H1 (cell line): ENCODE results near the gene PLEKHG5. TPM values are rescaled to one million over a fixed set of nuclear protein-coding genes. Genes with fewer than 3 reads are reported as not detected.

ENCODE experiments used
- ASH2L ChIP-seq: fragments of 200-600, 300-600 bp; sonication (generic); IDR thresholded peaks from one replicate; pipeline ENCODE4 v1.7.1; 2017; ENCODE audit warnings: low read length
- KDM5A ChIP-seq: fragments of 200-600 bp; IDR thresholded peaks from 2 replicates; pipeline ENCODE4 v1.7.1; 2012; ENCODE audit warnings: mild to moderate bottlenecking, low read length, inconsistent platforms, mixed read lengths
- RNF2 ChIP-seq: fragments of 200-900, 300-1000 bp; sonication (generic); IDR thresholded peaks from 2 replicates; pipeline ENCODE4 v1.7.1; 2016; ENCODE audit warnings: borderline replicate concordance, low read depth, mild to moderate bottlenecking, antibody characterized with exemption, low read length; ENCODE audit not compliant: poor library complexity, severe bottlenecking; ENCODE audit errors: missing control alignments
- SIX5 ChIP-seq: IDR thresholded peaks from 2 replicates; pipeline ENCODE4 v1.6.1; 2011; ENCODE audit warnings: mild to moderate bottlenecking, low read depth, low read length
- polyA plus RNA-seq, 7 experiments: library from polyadenylated mRNA; depleted of rRNA in 3 of 7; stranded (reverse) in 5 of 7; unstranded in 2 of 7; fragments of >200 nt in 5 of 7; fragments of 200-250 nt in 2 of 7; gene quantifications; 1 replicate in 5 of 7; 2 replicates in 1 of 7; 4 replicates in 1 of 7; pipeline versions ENCODE4 v1.2.1 to v1.2.3, GENCODE V29; 2011 to 2013; ENCODE audit warnings: missing spikeins in 2 of 7, mixed read lengths in 2 of 7
- total RNA-seq: library from RNA; stranded (reverse); fragmentation: NEBNext Ultra II Directional; extraction: Animal tissue kit (Norgen Biotek cat#: 25700); gene quantifications from 2 replicates; pipeline ENCODE4 v1.2.1, GENCODE V29; 2021

Gene PLEKHG5
- total and polyA plus RNA-seq, 2 of the 8 experiments (the other 6 are each of a cell fraction or from before 2014, with no cell fraction given) = 10.4 to 13.8 TPM

- no peak for TF ChIP-seq KDM5A
- no peak for TF ChIP-seq RNF2
- no peak for TF ChIP-seq ASH2L
- no peak for TF ChIP-seq SIX5
Measured at GRCh38 chr1:6426277-6426971, 65.0 kb downstream of the PLEKHG5 start (continued).
